Measurements from ENCODE around the gene NPAS3.

Gene NPAS3

GRCh38 chr14:33609582-33609981 is 670.9 kb downstream of the NPAS3 start:
- DNase-seq (ENCODE audit: low read depth), result no peak

GRCh38 chr14:33610121-33610520 is 671.4 kb downstream of the NPAS3 start:
- TF ChIP-seq CTCF (IDR thresholded peaks at IDR 0.05; ENCODE audit: low read depth, low read length, missing control alignments), result no peak
- no peak overlapping the region for H3K4me3 ChIP-seq (ENCODE audit: low read depth, low read length)
- no peak for DNase-seq (ENCODE audit: low read depth)

More at GRCh38 chr14:33609582-33609981, 670.9 kb downstream of the NPAS3 start:
- no peak overlapping the region for H3K4me3 ChIP-seq (ENCODE audit: low read depth, low read length)
- no peak for TF ChIP-seq CTCF (IDR thresholded peaks at IDR 0.05; ENCODE audit: low read depth, low read length, missing control alignments)

- no peak overlapping the region for H3K4me3 ChIP-seq (ENCODE audit: low read depth, low read length)
- no peak for TF ChIP-seq CTCF (IDR thresholded peaks at IDR 0.05; ENCODE audit: low read depth, low read length, missing control alignments)
- no peak for DNase-seq (ENCODE audit: low read depth)
Measured at GRCh38 chr14:33611405-33612196, 672.9 kb downstream of the NPAS3 start.

- H3K4me3 ChIP-seq (ENCODE audit: low read depth, low read length), result no peak overlapping the region
- no peak for TF ChIP-seq CTCF (IDR thresholded peaks at IDR 0.05; ENCODE audit: low read depth, low read length, missing control alignments)
- DNase-seq (ENCODE audit: low read depth), result no peak
Measured at GRCh38 chr14:33612197-33612505, 673.5 kb downstream of the NPAS3 start.

- DNase-seq (ENCODE audit: low read depth), result no peak
- TF ChIP-seq CTCF (IDR thresholded peaks at IDR 0.05; ENCODE audit: low read depth, low read length, missing control alignments), result no peak
- H3K4me3 ChIP-seq (ENCODE audit: low read depth, low read length), result no peak overlapping the region
Measured at GRCh38 chr14:33617154-33617553, 678.5 kb downstream of the NPAS3 start.

- TF ChIP-seq CTCF (IDR thresholded peaks at IDR 0.05; ENCODE audit: low read depth, low read length, missing control alignments), result no peak
- H3K4me3 ChIP-seq (ENCODE audit: low read depth, low read length), result no peak overlapping the region
- no peak for DNase-seq (ENCODE audit: low read depth)
Measured at GRCh38 chr14:33618361-33619105, 679.9 kb downstream of the NPAS3 start.
